ENCODE measurements around the gene RNF217.

DNA sequence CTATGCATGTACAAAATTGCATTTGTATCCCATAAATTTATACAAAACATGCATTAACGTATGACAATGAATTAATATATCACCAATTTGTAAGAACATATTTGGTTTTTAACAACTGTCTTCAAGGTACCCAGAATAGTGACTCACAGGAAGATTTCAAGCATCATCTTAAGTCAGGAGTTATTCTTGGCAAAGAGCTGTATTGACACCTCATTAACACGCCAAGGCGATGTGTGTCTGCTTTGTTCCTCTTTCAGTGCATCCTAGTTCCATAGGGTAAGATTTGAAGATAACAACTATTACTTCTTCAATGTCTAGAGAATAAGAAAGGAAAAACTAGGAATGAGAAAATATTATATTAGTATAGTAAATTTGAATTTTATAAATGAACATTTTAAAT, 155.6 kb downstream of the RNF217 start:
- no peak for TF ChIP-seq ZNF70 (CRISPR knock-in tag; IDR thresholded peaks at IDR 0.05)
- no peak for TF ChIP-seq CSDC2 (CRISPR knock-in tag; IDR thresholded peaks at IDR 0.05)
- TF ChIP-seq, protein P1, sequence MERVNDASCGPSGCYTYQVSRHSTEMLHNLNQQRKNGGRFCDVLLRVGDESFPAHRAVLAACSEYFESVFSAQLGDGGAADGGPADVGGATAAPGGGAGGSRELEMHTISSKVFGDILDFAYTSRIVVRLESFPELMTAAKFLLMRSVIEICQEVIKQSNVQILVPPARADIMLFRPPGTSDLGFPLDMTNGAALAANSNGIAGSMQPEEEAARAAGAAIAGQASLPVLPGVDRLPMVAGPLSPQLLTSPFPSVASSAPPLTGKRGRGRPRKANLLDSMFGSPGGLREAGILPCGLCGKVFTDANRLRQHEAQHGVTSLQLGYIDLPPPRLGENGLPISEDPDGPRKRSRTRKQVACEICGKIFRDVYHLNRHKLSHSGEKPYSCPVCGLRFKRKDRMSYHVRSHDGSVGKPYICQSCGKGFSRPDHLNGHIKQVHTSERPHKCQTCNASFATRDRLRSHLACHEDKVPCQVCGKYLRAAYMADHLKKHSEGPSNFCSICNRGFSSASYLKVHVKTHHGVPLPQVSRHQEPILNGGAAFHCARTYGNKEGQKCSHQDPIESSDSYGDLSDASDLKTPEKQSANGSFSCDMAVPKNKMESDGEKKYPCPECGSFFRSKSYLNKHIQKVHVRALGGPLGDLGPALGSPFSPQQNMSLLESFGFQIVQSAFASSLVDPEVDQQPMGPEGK (CRISPR knock-in tag; IDR thresholded peaks at IDR 0.05; ENCODE audit: borderline replicate concordance): no peak
- TF ChIP-seq ZFP3 (CRISPR knock-in tag; IDR thresholded peaks at IDR 0.05): no peak
- no peak for TF ChIP-seq ISL1 (CRISPR knock-in tag; IDR thresholded peaks at IDR 0.05)
- TF ChIP-seq ZFP30 (CRISPR knock-in tag; IDR thresholded peaks at IDR 0.05): no peak
- TF ChIP-seq ESRRG (CRISPR knock-in tag; IDR thresholded peaks at IDR 0.05): no peak

All from SK-N-SH treated with all-trans-retinoic acid at 6 μM for 48 hours (cell line).